HepG2 (cell line): ENCODE measurements around the gene RIIAD1. TPM values are rescaled to one million over a fixed set of nuclear protein-coding genes. Genes with fewer than 3 reads are reported as not detected.

Experiments
- ATAC-seq: fragments of 200-7000 bp; cut with Tn5 transposase; 3 replicates; pipeline ENCODE4 v1.9.1; 2020; ENCODE audit warnings: mild to moderate bottlenecking, moderate library complexity
- BruUV-seq: library from RNA; stranded (reverse); fragments of 400-500 nt; replicated peaks from 2 replicates; lab custom pipeline; 2021; lab: Mats Ljungman, UMichigan
- CTCF ChIA-PET: fragments of 300-600 bp; formaldehyde crosslinking; extraction: SDS; loops from one replicate; lab custom pipeline; 2021; ENCODE audit warnings: low total read pairs, inconsistent platforms, low intra/inter-chr PET ratio; lab: Yijun Ruan, JAX
- POLR2A ChIA-PET: fragments of 350-600 bp; sonication (Branson Sonifier 250); formaldehyde crosslinking; loops from one replicate; lab custom pipeline; 2020; ENCODE audit warnings: antibody characterized with exemption, inconsistent platforms; lab: Yijun Ruan, JAX
- DNase-seq: peaks from one replicate; pipeline ENCODE4 v3.0.0-alpha.2; 2015; ENCODE audit warnings: low spot score
- FAIRE-seq: peaks from 3 replicates; lab custom pipeline; 2011; peaks lifted over from hg19 to GRCh38; lab: Jason Lieb, UNC
- H2AFZ ChIP-seq: one replicate; pipeline ENCODE4 v1.6.1; 2011; ENCODE audit warnings: low read length, inconsistent platforms
- H3K27ac ChIP-seq: fragments of 300-600 bp; 3 replicates; pipeline ENCODE4 v1.8.0; 2011; ENCODE audit warnings: mixed run types, mild to moderate bottlenecking, mixed read lengths, low read length, inconsistent platforms; ENCODE audit not compliant: insufficient read depth; ENCODE audit errors: extremely low read length
- H3K27me3 ChIP-seq, 2 experiments: fragments of 200-600 bp in 1 of 2; 2 replicates in 1 of 2; 3 replicates in 1 of 2; pipeline versions ENCODE4 v1.6.0 to v1.8.0; 2011; ENCODE audit warnings: low read length in 2 of 2, mild to moderate bottlenecking in 2 of 2, moderate library complexity in 2 of 2, inconsistent platforms in 1 of 2; ENCODE audit not compliant: insufficient read depth in 2 of 2, control insufficient read depth in 1 of 2
- H3K36me3 ChIP-seq, 2 experiments: fragments of 200-600 bp in 1 of 2; replicated peaks in 1 of 2; 2 replicates in 1 of 2; 3 replicates in 1 of 2; pipeline versions ENCODE4 v1.5.1 to v1.8.0; 2011; ENCODE audit warnings: low read length in 2 of 2, inconsistent platforms in 1 of 2; ENCODE audit not compliant: insufficient read depth in 2 of 2, control insufficient read depth in 1 of 2
- H3K4me1 ChIP-seq: 2 replicates; pipeline ENCODE4 v1.5.1; 2012; ENCODE audit warnings: low read length, inconsistent platforms; ENCODE audit not compliant: insufficient read depth
- H3K4me2 ChIP-seq: 2 replicates; pipeline ENCODE4 v1.6.0; 2011; ENCODE audit warnings: low read depth, low read length, inconsistent platforms
- H3K4me3 ChIP-seq, 3 experiments: fragments of 200-600 bp in 1 of 3; sonication (generic), shearing (Covaris generic) in 1 of 3; replicated peaks in 1 of 3; 2 replicates each; pipeline ENCODE4 v1.5.1; 2011 to 2016; ENCODE audit warnings: low read length in 3 of 3, inconsistent platforms in 2 of 3, low read depth in 2 of 3, mild to moderate bottlenecking in 2 of 3, control low read depth in 1 of 3, mixed read lengths in 1 of 3; ENCODE audit not compliant: insufficient read depth in 1 of 3
- H3K79me2 ChIP-seq: one replicate; pipeline ENCODE4 v1.6.1; 2011; ENCODE audit warnings: low read length, inconsistent platforms; ENCODE audit not compliant: insufficient read depth
- H3K9ac ChIP-seq: 2 replicates; pipeline ENCODE4 v1.6.0; 2011; ENCODE audit warnings: mild to moderate bottlenecking, low read depth, low read length, inconsistent platforms; ENCODE audit not compliant: insufficient read depth
- H3K9me3 ChIP-seq: 2 replicates; pipeline ENCODE4 v1.5.1; 2012; ENCODE audit warnings: mild to moderate bottlenecking, low read length
- H4K20me1 ChIP-seq: 2 replicates; pipeline ENCODE4 v1.6.0; 2011; ENCODE audit warnings: inconsistent platforms, mild to moderate bottlenecking, low read length, moderate library complexity; ENCODE audit not compliant: insufficient read depth
- IKZF1 ChIP-seq: fragments of 450-650 bp; IDR thresholded peaks from 2 replicates; pipeline ENCODE4 v1.7.1; 2016
- NR1H2 ChIP-seq: sonication (generic); formaldehyde crosslinking; IDR thresholded peaks from 2 replicates; pipeline ENCODE4 v1.8.1; 2022; ENCODE audit warnings: low read depth, missing genetic modification reagents, borderline replicate concordance
- RCOR2 ChIP-seq: IDR thresholded peaks from 2 replicates; pipeline ENCODE4 v1.6.1; 2016; ENCODE audit warnings: missing biosample characterization, missing genetic modification reagents
- SSRP1 ChIP-seq: IDR thresholded peaks from 2 replicates; pipeline ENCODE4 v1.6.1; 2016; ENCODE audit warnings: control low read depth
- ZFP82 ChIP-seq: sonication (generic); formaldehyde crosslinking; IDR thresholded peaks from 2 replicates; pipeline ENCODE4 v1.5.1; 2020; ENCODE audit warnings: mild to moderate bottlenecking, missing genetic modification reagents, borderline replicate concordance
- ZNF207 ChIP-seq: fragments of 450-650 bp; IDR thresholded peaks from 2 replicates; pipeline ENCODE4 v1.6.1; 2016; ENCODE audit warnings: antibody characterized with exemption, borderline replicate concordance
- ZNF430 ChIP-seq: sonication (generic); formaldehyde crosslinking; IDR thresholded peaks from 2 replicates; pipeline ENCODE4 v1.9.0; 2021; ENCODE audit warnings: mild to moderate bottlenecking, missing genetic modification reagents
- ZNF674 ChIP-seq: sonication (generic); formaldehyde crosslinking; IDR thresholded peaks from 2 replicates; pipeline ENCODE4 v1.5.0; 2020; ENCODE audit warnings: low read depth, mild to moderate bottlenecking, missing genetic modification reagents
- ZNF790 ChIP-seq: sonication (generic); formaldehyde crosslinking; IDR thresholded peaks from 2 replicates; pipeline ENCODE4 v1.8.0; 2022; ENCODE audit warnings: missing genetic modification reagents, mild to moderate bottlenecking, borderline replicate concordance
- WGBS: methylation state at CpG from one replicate; pipeline ENCODE4 v1.1.6; 2017; ENCODE audit warnings: low lambda C conversion rate; 5-methylcytosine and 5-hydroxymethylcytosine counted together
- in situ Hi-C: cut with HindIII; loops from 2 replicates; pipeline ENCODE4 v1.10.0; 2017; ENCODE audit warnings: low pct_unique_long_range_greater_than_20kb; ENCODE audit not compliant: extremely low pct_ligation_motif_present
- intact Hi-C: fragments of 100-400 bp; cut with micrococcal nuclease; formaldehyde crosslinking; loops from one replicate; pipeline ENCODE4 v1.10.0; 2022; ENCODE audit not compliant: unreplicated experiment
- polyA plus RNA-seq, 8 experiments: library from polyadenylated mRNA; depleted of rRNA in 3 of 8; stranded (reverse) in 7 of 8; unstranded in 1 of 8; fragments of >200 nt; fragmentation: Illumina TruSeq in 4 of 8; extraction: Trizol in 4 of 8; gene quantifications; 2 replicates each; pipeline versions ENCODE4 v1.2.1 to v1.2.3, GENCODE V29; 2011 to 2016; ENCODE audit warnings: low read depth in 4 of 8, missing spikeins in 1 of 8, mixed read lengths in 1 of 8; ENCODE audit not compliant: insufficient read depth in 1 of 8
- total RNA-seq, 5 experiments: library from RNA; depleted of rRNA; stranded (reverse); fragments of >200 nt; fragmentation: Illumina TruSeq; extraction: Trizol; gene quantifications; 2 replicates each; pipeline ENCODE4 v1.2.3, GENCODE V29; 2016; ENCODE audit warnings: low read depth in 1 of 5
- TF ChIP-seq, protein P1 (sequence below): sonication (generic); formaldehyde crosslinking; IDR thresholded peaks from 2 replicates; pipeline ENCODE4 v1.5.0; 2020; ENCODE audit warnings: missing genetic modification reagents
- TF ChIP-seq, protein P2 (sequence below): sonication (generic); formaldehyde crosslinking; IDR thresholded peaks from 2 replicates; pipeline ENCODE4 v1.8.0; 2022; ENCODE audit warnings: missing genetic modification reagents, low read depth, mild to moderate bottlenecking, borderline replicate concordance

RIIAD1 gene
- total and polyA plus RNA-seq, 2 of the 13 experiments (the other 11 are each of a cell fraction or from before 2014, with no cell fraction given), result not detected

DNA sequence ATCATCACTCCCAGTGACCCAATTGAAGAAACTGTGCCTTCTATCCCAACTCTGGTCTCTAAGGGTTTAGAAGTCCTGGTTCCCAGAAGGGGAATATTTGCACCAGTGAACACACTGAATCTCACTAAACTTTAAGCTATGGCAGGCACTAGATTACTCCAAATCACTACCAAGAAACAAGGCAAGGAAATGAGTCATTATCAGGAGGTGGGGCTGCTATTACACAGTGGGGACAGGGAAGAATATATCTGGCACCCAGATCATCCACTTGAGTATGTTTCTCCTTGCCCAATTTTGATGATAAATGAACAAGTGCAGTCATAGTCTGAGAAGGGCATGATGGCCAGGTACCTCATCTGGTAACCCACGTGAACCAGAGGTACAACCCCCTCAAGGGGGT is 35.0 kb downstream of the RIIAD1 start:
- WGBS, result 86% methylated on average over 1 of the region's 1 CpG
- no TSS peak for BruUV-seq
- FAIRE-seq, result no peak
- Histone ChIP-seq H3K27ac (no peak overlapping the region), H3K36me3 (peaks cover 6 to 35% of the 10 kb centered on the region in 2 experiments), H3K4me2 (no peak overlapping the region), H3K4me1 (no peaks in the 10 kb centered on the region), H3K9ac (no peak overlapping the region)
- in situ Hi-C loops, result no loop called here
- POLR2A ChIA-PET, result no interaction called here
- CTCF ChIA-PET, result no interaction called here
- TF ChIP-seq RCOR2 (CRISPR knock-in tag) (no peak), ZNF674 (CRISPR knock-in tag) (no peak), ZFP82 (CRISPR knock-in tag) (no peak), ZNF790 (CRISPR knock-in tag) (no peak), NR1H2 (CRISPR knock-in tag) (no peak), ZNF430 (CRISPR knock-in tag) (no peak), SSRP1 (CRISPR knock-in tag) (no peak), IKZF1 (no peak), ZNF207 (no peak)
- TF ChIP-seq, protein P1, sequence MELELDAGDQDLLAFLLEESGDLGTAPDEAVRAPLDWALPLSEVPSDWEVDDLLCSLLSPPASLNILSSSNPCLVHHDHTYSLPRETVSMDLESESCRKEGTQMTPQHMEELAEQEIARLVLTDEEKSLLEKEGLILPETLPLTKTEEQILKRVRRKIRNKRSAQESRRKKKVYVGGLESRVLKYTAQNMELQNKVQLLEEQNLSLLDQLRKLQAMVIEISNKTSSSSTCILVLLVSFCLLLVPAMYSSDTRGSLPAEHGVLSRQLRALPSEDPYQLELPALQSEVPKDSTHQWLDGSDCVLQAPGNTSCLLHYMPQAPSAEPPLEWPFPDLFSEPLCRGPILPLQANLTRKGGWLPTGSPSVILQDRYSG (CRISPR knock-in tag), result no peak
- TF ChIP-seq, protein P2, sequence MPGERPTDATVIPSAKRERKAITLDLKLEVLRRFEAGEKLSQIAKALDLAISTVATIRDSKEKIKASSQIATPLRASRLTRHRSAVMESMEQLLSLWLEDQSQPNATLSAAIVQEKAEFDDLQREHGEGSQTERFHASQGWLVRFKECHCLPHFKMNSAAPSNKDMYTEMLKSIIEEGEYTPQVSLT (CRISPR knock-in tag), result no peak
- TF ChIP-seq, all 625 proteins: peak for 0
- no peaks in the 10 kb centered on the region for H3K27me3 ChIP-seq
- H3K9me3 ChIP-seq, result no peaks in the 10 kb centered on the region
- intact Hi-C loops, result no loop called here
- ATAC-seq (no peak), DNase-seq (no peak)
- H3K4me3 ChIP-seq, result no peak overlapping the region
- no peaks in the 10 kb centered on the region for H3K79me2 ChIP-seq
- H4K20me1 ChIP-seq, result no peaks in the 10 kb centered on the region
- H2AFZ ChIP-seq, result no peak overlapping the region
